Measurements from ENCODE around the gene AEN.

AEN gene

GRCh38 chr15:88664151-88664778 lies 43.1 kb downstream of the AEN start:
- no peak for DNase-seq (ENCODE audit: low read depth in 2 of 2, low spot score in 1 of 2)

GRCh38 chr15:88674661-88675060 lies 53.5 kb downstream of the AEN start:
- DNase-seq (ENCODE audit: low read depth in 2 of 2, low spot score in 1 of 2): no peak

DNA sequence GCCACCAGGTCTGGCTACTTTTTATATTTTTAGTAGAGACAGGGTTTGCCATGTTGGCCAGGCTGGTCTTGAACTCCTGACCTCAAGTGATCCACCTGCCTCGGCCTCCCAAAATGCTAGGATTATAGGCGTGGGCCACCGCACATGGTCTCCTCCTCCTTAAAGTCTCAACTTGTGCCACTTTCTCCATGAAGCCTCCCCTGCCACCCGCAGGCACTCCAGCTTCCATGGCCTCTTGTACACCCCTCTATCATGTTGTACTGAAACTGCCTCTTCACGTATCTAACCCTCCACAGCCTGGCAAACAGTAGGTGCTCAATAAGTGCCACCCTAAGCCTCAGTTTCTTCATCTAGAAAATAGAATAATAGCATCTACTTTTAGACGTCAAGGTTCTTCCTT lies 57.6 kb downstream of the AEN start:
- DNase-seq (ENCODE audit: low read depth in 2 of 2, low spot score in 1 of 2): no peak

DNA sequence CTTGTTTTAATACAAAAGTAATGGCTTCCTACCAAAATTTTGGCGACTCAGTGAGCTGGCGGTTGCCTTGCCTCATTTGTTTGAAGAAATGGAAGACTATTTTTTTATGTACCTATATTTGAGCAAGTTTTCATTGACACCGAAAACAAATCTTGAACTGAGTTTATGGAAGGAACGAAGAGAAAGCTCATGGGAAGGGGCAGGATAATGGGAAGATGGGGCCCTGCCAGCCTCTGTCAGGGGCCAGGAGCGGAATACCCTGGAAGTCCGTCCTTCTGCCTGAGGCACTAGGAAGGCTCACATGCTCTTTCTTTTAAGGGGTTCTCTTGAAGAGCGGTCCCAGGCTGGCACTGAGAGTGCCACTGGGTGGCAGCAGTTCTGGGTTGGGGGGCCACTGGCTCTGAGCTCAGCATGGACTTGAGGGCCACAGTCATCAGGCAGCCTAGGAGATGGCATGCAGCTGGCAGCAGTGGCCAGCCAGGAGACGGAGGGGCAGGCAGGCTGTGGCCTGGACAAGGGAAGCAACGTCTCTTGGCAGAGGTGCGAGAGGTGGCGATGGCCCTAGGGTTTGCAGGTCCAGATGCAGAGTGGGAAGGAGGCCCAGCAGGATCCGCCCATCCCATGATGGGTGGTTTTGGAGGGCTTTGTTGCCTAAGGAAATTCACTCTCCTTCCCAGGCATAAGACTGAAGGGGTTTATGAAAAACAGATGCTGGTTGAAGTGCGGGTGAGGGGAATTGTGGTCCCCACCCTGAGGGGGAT lies 59.3 kb downstream of the AEN start:
- no peak for DNase-seq (ENCODE audit: low read depth in 2 of 2, low spot score in 1 of 2)

DNA sequence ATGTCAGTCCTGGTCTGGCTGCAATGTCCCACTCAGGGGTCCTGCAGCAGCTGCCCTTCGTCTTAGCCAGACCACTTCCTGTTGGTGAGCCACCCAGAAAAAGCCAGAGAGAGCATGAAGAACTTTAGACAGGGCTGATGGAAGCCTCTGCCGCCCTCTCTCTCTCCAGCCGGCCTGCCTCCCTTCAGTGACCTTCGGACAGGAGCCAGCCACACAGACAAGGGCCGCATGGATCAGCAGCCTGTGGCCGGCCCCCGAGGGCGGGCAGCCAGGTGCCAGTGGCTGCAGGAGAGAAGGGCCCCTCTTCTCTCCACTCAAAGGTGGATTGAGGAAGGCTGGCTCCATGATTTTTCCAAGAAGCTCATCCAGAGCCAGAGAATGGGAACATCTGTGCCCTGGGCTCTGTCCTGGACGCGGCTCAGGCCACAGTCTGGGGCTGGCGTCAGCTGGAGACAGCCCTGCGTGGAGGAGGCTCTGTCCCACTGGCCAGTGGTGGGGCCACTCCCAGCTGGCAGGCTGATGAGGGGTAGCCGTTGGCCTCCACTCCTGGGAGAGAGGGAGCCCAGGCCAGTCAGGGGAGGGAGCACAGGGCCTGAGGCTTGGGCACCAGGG lies 60.6 kb downstream of the AEN start:
- DNase-seq (ENCODE audit: low read depth in 2 of 2, low spot score in 1 of 2): no peak

Measured in stimulated activated CD8-positive, alpha-beta memory T cell treated with anti-CD3 and anti-CD28 coated beads, Interleukin-4, amount 100 ng/mL, for 1 hour (primary cell).